Measurements from ENCODE around the gene AGMAT. TPM values are rescaled to one million over a fixed set of nuclear protein-coding genes. Genes with fewer than 3 reads are reported as not detected.

The AGMAT gene
- total and polyA plus RNA-seq, 10 donors: 1.4 to 6.1 (median 3.2) TPM

- Histone ChIP-seq H3K4me3 (no peak overlapping the region), H3K27me3 (replicated peaks in 1 of 7) (no peaks in the 10 kb centered on the region), H3K9me3 (no peaks in the 10 kb centered on the region), H3K36me3 (peaks cover 0 to 5% (median 0%) of the 10 kb centered on the region in 6 donors), H3K27ac (peak overlapping the region in 2 of 8 donors; percentile 10 to 23), H3K4me1 (peaks cover 40 to 92% (median 82%) of the 10 kb centered on the region in 6 donors)
- WGBS, 5 donors: 92 to 97% (median 94%) methylated on average over 7 of the region's 7 CpGs
- no peak for DNase-seq
- intact Hi-C loops (cut with DNase I; ENCODE audit: low total_unique reads): loop anchor here (10.0 kb wide), 1 partner anchor 124 kb away; the partner anchor contains the start of gene TMEM82
- no peak for TF ChIP-seq CTCF (IDR thresholded peaks at IDR 0.05 in 8 of 11, conservative IDR thresholded peaks at IDR 0.05 in 3 of 11)
Observed at GRCh38 chr1:15620902-15621682, 36.2 kb upstream of the AGMAT start.

- DNase-seq: no peak
- WGBS, 5 donors: 14 to 43% (median 17%) methylated on average over 1 of the region's 1 CpG
- TF ChIP-seq POLR2AphosphoS5 (IDR thresholded peaks at IDR 0.05): no peak
- no peak for TF ChIP-seq CTCF (IDR thresholded peaks at IDR 0.05 in 8 of 11, conservative IDR thresholded peaks at IDR 0.05 in 3 of 11)
- no peak for TF ChIP-seq POLR2A (IDR thresholded peaks at IDR 0.05)
- Histone ChIP-seq H3K4me3 (peak overlapping the region in 1 of 8 donors; percentile 10), H3K27ac (peak overlapping the region in 6 of 8 donors; percentile 20 to 97 (median 96)), H3K4me1 (peaks cover 40 to 90% (median 77%) of the 10 kb centered on the region in 6 donors), H3K27me3 (replicated peaks in 1 of 7) (no peaks in the 10 kb centered on the region), H3K9me3 (no peaks in the 10 kb centered on the region), H3K36me3 (peaks cover 0 to 5% (median 0%) of the 10 kb centered on the region in 6 donors)
- intact Hi-C loops (cut with DNase I; ENCODE audit: low total_unique reads): loop anchor here (10.0 kb wide), 1 partner anchor 125 kb away; the partner anchor contains the start of gene TMEM82
Observed at GRCh38 chr1:15620155-15620545, 35.3 kb upstream of the AGMAT start.

- WGBS, 5 donors: 71 to 80% (median 77%) methylated on average over 26 of the region's 26 CpGs
- no peak for TF ChIP-seq POLR2AphosphoS5 (IDR thresholded peaks at IDR 0.05)
- no peak for TF ChIP-seq CTCF (IDR thresholded peaks at IDR 0.05 in 8 of 11, conservative IDR thresholded peaks at IDR 0.05 in 3 of 11)
- TF ChIP-seq POLR2A (IDR thresholded peaks at IDR 0.05): no peak
- peak overlapping the region; percentile 0 to 99 (median 96) for H3K4me3 ChIP-seq
- no peak for DNase-seq
- no peaks in the 10 kb centered on the region for H3K27me3 ChIP-seq (replicated peaks in 1 of 7)
- H3K4me1 ChIP-seq: peaks cover 33 to 78% (median 65%) of the 10 kb centered on the region in 6 donors
- H3K9me3 ChIP-seq: no peaks in the 10 kb centered on the region
- intact Hi-C loops (cut with DNase I; ENCODE audit: low total_unique reads): loop anchor here (10.0 kb wide), 1 partner anchor 94 kb away; the partner anchor contains the start of genes CASP9 and DNAJC16
- peaks cover 0 to 5% (median 0%) of the 10 kb centered on the region in 6 donors for H3K36me3 ChIP-seq
- peak overlapping the region in 7 of 8 donors; percentile 93 to 97 (median 96) for H3K27ac ChIP-seq
Observed at GRCh38 chr1:15618655-15619525, 34.0 kb upstream of the AGMAT start.

Data from spleen (tissue), 11 donors.